GM21515 (cell line): Measurements from ENCODE around the gene SLC13A3.

Experiments used
- ATAC-seq: cut with Tn5 transposase; IDR thresholded peaks from one replicate; pipeline ENCODE4 v1.9.1; 2021; ENCODE audit not compliant: unreplicated experiment

Gene SLC13A3

DNA sequence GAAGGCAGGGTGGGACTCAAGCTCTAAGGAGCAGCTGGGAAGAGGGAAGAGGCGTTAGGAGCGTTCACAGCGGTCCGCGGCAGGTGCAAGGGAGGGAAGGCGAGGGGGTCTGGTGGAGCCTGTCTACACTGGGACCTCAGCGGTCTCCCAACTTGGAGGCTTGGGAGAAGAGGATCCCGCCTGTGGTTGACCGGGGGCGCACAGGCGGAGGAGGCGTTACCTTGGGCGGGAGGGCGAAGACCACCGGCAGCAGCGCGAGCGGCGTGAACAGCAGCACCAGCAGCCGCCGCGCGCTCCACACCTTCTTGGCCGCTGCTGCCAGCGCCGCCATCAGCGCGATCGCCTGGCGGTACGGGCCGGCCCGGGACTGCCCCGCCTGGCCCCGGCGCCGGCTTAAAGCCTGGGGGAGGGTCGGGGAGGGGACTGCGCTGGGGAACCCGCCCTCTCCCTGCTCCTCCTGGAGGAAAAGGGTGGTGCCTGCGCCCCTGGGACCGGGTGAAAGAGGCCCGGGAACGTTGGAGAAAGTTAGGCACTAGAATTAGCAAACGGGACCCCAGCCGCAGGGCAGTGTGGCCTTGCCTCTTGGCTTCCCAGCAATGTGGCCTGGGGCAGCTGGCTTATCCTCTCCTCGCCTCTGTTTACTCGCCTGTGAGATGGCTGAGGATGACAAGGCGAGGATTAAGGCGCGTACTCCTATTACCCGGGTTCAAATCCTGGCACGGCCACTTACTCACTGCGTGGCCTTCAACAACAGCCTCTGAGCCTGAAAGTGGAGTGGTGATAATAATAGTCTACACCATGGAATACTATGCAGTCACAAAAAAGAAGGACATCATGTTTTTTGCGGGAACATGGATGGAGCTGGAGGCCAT is at the start of gene SLC13A3:
Gene SLC13A3, minus strand, starts transcription at position 369 of the 872 bp plus-strand sequence. Its CDS starts 38 bp downstream, at position 331.
- no peak for ATAC-seq

DNA sequence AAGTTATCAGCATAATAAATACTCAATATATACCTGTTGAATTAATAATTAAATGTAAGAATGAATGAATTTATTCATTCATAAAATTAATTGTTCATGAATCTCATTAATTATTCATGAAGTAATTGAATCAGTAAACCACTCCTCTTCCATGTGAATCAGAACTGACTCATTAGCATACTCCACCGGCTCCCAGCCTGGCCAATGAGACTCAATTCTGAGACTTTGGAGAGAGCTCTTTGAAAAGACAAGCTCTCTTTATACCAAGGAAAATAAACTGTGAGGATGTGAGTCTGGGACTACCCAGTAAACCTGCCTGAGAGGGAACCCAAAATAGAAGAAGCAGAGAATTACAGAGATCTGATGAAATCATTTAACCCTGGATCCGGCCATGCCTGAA is 49.8 kb upstream of the SLC13A3 start:
- ATAC-seq: no peak

DNA sequence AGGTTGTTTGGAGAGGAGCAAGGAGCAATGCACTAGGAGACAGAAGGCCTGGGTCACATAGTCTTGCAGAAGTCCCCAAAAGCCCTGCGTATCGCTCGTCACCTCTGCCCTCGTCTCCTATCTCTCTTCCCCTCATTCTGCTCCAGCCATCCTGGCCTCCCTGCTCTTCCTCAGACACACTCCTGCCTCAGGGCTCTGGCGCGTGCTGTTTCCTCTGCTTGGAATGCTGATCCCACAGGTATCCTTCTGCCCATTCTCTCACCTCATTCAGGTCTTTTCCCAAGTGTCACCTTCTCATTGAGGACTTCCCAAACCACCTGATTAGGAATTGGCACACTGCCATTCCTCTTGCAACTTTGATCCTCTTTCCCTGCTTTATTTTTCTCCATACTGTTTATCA is 49.2 kb upstream of the SLC13A3 start:
- ATAC-seq: no peak

GRCh38 chr20:46699651-46700359 is 48.5 kb upstream of the SLC13A3 start:
- no peak for ATAC-seq

GRCh38 chr20:46698788-46699187 is 47.5 kb upstream of the SLC13A3 start:
- no peak for ATAC-seq

- ATAC-seq: no peak
Observed at GRCh38 chr20:46696791-46697279, 45.6 kb upstream of the SLC13A3 start.

DNA sequence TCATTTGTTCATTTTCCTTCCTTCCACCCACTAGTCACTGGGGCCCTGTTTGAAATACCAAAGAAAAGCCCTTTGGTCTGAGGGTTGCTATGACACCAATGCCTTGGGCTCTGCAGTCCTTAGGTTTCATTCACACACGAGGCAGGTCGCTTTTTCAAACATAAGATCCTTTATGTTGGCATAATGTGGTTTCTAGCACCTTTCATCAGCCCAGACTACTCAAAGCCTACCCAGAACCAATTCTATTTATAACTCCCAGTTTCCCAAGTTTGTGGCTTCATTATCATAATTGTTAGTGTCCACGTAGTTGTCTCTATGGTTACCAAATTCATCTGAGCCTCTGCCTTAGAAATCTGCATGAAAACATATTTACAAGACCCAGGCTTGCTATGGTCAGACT is 44.6 kb upstream of the SLC13A3 start:
- no peak for ATAC-seq

DNA sequence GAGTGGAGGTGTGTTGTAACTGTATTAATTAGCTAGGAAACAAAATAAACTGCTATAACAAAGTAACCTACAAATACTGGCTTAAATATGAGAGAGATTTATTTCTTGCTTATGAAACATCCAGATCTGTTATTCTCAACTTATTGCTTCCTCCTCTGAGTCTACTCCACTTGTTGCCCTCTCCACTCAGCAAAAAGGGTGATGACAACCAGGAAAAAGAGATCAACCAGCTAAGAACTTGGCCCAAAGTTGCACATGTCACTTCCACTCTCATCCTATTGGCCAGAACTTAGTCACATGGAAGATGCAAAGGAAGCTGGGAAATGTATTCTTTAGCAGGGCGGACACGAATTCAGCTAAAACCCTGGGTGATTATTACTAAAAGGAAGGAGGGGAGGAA is 43.2 kb upstream of the SLC13A3 start:
- ATAC-seq: no peak

DNA sequence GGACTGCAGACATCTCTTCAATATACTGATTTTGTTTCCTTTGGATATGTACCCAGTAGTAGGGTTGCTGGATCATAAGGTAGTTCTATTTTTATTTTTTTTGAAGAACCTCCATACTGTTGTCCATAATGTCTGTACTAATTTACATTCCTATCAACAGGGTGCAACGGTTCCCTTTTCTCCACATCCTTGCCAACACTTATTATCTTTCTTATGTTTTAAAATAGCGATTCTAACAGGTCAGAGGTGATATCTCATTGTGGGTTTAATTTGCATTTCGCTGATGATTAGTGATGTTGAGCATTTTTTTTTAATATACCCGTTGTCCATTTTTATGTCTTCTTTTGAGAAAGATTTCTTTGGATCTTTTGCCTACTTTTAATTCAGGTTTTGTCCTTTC is 39.9 kb upstream of the SLC13A3 start:
- no peak for ATAC-seq

DNA sequence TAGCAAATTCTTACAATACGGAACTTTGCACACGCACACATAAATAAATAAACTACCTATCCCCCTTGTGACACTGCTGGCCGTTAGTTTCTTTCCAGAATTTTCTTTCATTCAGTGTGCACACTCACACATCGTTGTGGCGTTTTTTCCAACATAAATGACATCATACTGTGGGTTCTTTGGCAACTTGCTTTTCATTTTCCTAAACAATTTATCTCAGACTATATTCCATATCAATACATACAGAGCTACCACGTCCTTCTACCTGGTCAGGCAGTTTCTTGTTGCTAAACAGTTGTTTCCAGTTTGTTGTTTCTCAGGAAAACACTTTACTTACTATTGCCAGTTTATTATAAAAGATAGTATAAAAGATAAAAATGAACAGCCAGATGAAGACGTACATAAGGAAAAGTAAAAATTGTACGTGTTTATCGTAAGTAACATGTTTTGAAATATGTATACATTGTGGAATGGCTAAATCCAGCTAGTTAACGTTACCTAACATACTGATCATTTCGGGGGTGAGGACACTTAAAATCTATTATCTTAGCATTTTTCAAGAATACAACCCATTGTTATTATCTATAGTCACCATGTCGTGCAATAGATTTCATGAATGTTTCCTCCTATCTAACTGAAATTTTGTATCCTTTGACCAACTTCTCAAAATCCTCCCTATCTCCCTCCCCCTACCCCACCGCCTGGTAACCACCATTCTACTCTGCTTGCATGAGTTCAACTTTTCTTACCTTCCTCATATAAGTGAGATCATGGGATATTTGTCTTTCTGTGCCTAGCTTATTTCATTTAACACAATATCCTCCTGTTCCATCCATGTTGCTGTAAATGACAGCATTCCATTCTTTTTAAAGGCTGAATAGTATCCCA is 39.2 kb upstream of the SLC13A3 start:
- no peak for ATAC-seq

GRCh38 chr20:46689754-46690085 is 38.5 kb upstream of the SLC13A3 start:
- ATAC-seq: no peak

GRCh38 chr20:46689082-46689753 is 38.0 kb upstream of the SLC13A3 start, which contains the start of gene TP53RK:
TSS of gene TP53RK (minus strand) at chr20:46689444. CDS start at chr20:46689414, 30 bp downstream.
- peak; percentile 92 for ATAC-seq

DNA sequence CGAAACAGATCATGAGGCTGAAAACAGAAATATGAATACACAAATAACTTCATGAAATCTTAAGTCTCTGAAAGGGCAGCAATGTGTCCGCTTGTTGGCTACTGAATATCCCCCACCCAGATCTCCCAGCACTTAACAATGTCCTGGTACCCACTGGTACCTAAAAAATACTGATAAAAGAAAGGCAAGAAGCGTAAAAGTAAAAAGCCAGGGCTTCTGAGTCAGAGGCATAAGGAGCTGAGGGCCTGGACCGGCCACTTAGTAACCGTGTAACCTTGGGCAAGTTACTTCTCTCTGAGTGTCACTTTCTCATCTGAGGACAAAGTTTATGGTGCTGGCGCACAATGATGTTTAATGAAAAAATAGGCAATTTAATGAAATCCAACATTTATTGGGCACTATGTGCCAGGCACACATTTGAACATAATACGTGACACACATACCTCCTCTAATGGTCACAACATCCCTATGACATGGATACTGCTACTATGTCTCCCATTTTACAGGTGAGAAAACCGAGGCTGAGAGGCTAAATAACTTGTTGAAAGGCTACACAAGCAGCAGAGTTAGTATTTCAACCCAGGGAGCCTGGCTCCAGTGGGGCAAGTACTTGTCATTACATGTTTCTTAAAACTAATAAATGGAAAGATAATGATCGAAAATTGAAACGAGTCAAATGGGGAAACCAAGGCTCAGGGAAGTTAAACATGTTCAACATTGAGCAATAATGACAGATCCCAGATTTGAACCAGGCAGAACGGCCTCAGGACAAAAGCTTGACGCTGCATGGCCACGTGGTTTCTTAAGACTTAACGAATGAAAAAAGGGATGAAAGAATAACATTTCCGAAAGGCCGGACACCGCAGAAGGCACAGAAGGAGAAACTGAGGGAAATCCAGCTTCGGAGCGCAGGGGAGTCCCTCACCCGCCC is 37.2 kb upstream of the SLC13A3 start:
- no peak for ATAC-seq

- ATAC-seq: no peak
Observed at GRCh38 chr20:46683939-46684750, 32.9 kb upstream of the SLC13A3 start.

GRCh38 chr20:46683668-46683938 is 32.3 kb upstream of the SLC13A3 start:
- ATAC-seq: no peak

- ATAC-seq: no peak
Observed at GRCh38 chr20:46683011-46683667, 31.9 kb upstream of the SLC13A3 start.

- no peak for ATAC-seq
Observed at GRCh38 chr20:46682063-46682821, 31.0 kb upstream of the SLC13A3 start.
